Muscle of arm (tissue), 12 donors: ENCODE measurements around the gene POLR2J. TPM values are rescaled to one million over a fixed set of nuclear protein-coding genes. Genes with fewer than 3 reads are reported as not detected.
"Not testable (repeated sequence)": the region's sequence is repeated elsewhere in the genome, so short reads cannot be mapped to it uniquely, and the experiment has no call there.

Source experiments
- DNase-seq: peaks from one replicate; pipeline ENCODE4 v3.0.0-alpha.2; 2013
- polyA plus RNA-seq, 12 donors: library from polyadenylated mRNA; unstranded; fragments of 120-200 nt; gene quantifications; one replicate each; pipeline ENCODE4 v1.2.1, GENCODE V29; 2013; ENCODE audit not compliant: insufficient read length in 12 of 12

POLR2J gene
- polyA plus RNA-seq, 12 donors, result 22.0 to 29.5 (median 24.5) TPM; not detected in 1

DNA sequence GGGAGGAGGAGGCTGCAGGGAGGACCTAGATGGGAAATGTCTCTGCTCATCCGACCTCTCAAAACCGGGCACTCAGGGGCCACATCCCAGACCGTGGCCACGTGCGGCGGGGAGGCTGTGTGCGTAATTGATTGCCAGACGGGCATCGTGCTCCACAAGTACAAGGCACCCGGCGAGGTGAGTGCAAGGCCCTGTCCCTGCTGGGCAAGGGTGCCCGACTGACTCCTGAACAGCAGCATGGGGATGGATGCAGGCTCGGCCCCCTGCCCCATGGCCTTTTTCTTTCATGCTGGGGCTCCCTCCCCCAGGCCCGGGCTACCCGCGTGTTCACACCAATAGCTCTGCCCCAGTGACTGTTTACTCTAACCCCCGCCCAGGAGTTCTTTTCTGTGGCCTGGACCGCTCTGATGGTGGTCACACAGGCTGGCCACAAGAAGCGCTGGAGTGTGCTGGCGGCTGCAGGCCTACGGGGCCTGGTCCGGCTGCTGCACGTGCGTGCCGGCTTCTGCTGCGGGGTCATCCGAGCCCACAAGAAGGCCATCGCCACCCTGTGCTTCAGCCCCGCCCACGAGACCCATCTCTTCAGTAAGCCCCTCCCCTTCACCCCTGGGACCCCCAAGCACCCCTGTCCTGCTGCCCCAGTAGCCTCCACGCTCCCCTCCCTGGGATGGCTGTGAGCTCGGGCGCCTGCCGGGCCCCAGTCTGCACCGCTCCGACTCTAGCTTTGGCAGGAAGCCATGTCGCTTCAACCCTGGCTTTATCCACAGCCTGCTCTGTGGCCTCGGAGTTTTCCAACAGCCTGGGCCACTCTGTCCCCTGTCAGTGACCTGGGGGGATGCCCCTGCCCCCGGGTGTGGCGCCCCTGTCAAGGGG is 10.0 kb downstream of the POLR2J start:
- DNase-seq, result no peak

DNA sequence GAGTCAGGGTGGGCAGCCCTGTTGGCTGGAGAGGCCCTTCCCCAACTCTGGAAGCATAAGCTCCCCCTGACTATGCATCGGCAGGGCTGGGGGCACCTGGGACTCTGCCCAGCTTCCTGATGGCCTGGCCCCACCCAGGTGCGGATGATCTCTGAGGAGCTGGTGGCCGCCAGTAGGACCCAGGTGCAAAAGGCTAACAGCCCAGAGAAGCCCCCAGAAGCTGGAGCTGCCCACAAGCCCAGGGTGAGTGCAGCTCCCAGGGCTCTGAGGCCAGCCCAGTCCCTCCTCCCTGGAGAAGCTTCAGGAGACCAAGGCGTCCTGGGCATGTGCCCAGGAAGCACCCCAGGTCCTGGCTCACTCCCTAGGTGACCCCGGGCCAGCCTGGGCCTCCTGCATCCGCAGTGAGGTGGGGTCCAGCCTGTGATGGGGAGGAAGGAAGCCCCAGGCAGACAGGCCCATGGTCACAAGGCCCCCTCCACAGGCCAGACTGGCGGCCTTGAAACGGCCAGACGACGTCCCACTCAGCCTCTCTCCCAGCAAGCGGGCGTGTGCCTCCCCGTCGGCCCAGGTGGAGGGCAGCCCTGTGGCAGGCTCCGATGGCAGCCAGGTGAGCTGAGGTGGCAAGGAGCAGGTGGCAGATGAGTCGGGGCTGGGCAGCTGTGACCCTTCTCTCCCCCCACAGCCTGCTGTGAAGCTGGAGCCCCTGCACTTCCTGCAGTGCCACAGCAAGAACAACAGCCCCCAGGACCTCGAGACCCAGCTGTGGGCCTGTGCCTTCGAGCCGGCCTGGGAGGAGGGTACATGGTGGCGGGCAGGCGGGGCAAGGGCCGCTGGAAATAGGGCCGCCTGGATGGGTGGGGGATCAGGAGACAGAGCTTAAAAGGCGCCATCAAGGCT is 10.9 kb downstream of the POLR2J start:
- DNase-seq, result no peak

DNA sequence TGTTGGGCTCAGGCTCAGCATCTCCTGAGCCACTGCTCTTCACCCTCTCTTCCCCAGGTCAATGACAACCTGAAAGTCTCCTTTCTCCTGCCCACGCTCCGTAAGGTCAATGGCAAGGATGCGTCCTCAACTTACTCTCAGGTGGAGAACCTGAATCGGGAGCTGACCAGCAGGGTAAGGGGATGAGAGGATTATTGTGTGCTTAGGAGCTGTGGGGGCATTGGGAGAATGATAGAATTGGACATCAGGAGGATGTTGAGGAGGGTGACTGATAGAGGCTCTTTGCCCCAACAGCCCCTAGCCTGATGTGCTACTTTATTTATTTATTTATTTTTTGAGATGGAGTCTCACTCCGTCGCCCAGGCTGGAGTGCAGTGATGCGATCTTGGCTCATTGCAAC is 12.6 kb downstream of the POLR2J start:
- DNase-seq, result no peak

DNA sequence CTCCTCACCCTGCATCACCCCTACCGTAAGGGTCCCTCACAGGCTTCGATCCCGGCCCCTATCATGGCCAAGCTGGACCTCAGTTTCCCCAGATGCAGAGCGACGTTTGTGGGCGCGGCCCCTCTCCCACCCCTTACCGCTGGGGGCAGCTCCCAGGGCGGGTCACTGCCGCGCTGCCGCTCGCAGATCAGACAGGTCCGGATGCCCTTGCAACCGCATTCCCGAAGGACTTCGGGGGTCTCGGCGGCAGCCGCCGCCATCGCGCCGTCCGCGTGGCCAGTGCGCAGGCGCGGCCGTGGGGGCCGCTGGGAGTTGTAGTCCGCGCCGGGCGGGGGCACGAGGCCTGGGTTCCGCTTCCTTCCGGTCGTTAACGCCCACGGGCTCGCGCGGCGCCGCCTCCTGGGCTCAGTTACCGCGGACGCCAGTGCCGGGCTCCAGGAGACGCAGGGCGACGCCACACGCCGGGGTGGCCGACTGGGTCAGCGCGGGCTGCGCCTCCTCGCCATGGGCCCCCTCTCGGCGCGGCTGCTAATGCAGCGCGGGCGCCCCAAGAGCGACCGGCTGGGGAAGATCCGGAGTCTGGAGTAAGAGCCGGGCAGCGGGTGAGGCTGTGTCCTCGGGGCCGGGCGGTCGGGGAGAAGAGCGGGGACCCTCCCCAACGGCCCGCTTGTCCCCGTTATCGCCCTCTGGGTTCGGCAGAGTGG is 14.0 kb downstream of the POLR2J start, which contains the start of the genes ALKBH4 and LRWD1:
Gene ALKBH4 (minus strand): TSS at position 287 of the 704 bp plus-strand sequence. CDS start 27 bp downstream, at position 260.
Gene LRWD1 (plus strand): TSS at position 408 of the 704 bp plus-strand sequence. CDS start 97 bp downstream, at position 505.
- peak; percentile 93 for DNase-seq

GRCh38 chr7:102463841-102464576 is 14.7 kb downstream of the POLR2J start:
- DNase-seq, result no peak

GRCh38 chr7:102460467-102460866 is 18.3 kb downstream of the POLR2J start:
- no peak for DNase-seq

DNA sequence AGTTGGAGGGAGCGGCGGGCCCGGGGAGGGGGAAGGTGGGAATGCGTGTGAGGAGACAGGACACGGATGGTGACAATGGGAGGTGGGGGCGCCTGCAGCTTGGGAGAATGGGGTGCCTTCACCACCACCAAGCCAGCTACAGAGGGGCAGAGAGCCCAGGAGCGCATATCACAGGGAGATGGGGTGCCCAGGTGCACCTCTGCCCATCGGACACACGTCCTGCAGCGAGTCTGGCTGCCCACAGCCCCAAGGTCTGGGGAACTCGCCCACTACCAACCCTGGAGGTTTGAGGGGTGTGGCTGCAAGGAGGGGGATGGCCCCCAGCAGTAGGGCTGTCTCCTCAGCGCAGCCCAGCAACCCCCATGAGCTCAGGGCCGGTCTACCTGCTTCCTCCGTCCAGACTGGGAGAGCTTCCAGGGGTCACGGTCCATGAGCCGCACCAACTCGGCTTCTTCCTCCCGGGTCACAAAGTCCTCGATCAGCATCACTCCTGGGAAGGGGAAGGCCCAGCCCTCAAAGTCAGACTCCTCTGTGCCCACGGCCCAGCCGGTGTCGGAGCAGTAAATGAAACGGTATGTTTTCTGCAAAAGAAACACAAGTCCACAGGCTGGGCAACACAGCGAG is 19.4 kb downstream of the POLR2J start:
- no peak for DNase-seq

DNA sequence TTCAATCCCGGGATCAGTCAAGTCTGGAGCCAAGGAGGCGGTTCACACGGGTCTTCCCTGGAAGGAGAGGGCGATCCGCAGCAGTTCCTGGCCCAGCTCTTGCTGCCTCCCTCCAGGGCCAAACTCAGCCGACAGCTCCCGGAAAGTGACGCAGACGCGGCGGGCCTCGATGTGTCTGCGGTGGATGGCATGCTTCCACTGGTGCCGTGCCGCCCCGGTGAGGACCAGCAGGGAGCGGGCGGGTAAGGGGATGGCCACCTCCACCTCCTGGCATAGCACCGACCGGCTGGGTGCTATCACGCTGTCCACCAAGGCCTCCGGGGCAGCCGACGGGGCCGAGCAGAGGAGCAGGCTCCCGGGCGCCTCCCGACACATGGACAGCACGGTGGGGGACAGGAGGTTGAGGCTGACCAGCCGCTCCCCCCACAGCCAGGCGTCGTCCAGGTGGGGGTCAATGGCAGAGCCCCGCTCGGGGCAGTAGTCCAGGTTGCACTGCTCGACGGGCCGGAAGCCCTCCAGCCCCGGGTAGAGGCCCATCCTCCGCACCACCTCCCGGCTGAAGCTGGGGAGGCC is 21.3 kb downstream of the POLR2J start:
- no peak for DNase-seq

GRCh38 chr7:102456327-102456726 is 22.4 kb downstream of the POLR2J start:
- DNase-seq, result no peak

- no peak for DNase-seq
These were observed 23.1 kb downstream of the POLR2J start for GRCh38 chr7:102455596-102455995.

GRCh38 chr7:102454932-102455331 is 23.8 kb downstream of the POLR2J start:
- not testable (repeated sequence) for DNase-seq

DNA sequence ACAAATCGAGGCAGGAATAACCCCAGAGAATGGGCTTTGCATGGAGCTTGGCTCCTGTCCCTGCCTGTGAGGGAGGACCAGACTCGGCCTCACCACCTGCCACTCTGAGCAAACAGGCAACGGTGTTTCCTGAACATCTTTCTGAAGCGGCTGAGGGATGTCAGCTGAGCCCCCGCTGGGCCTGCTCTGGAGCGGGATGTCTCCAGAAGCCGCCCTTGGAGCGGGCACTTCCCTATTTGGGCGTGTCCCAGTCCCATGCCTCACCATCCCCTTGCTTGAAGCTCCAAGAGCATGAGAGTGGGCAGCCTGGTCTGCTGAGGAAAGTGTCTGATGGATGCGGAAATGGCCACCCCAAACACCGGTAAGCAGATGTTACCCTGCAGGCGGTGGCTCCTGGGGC is 24.3 kb downstream of the POLR2J start:
- no peak for DNase-seq

DNA sequence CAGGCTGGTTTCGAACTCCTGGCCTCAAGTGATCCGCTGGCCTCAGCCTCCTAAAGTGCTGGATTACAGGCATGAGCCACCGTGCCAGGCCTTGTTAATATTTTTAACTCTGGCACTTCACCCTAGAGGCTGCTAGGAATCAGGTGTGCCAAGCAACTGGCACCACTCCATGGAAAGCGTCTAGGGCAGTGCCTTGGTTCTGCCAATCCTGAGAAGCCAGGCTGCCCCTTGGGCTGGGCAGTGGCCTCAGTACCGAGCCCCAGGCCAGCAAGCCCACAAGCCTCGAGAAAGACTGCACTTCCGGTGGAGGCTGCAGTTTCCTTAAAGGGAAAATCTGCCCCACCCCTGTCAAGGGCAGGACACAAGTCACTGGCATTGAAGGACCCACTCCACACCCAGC is 25.4 kb downstream of the POLR2J start:
- DNase-seq, result no peak

DNA sequence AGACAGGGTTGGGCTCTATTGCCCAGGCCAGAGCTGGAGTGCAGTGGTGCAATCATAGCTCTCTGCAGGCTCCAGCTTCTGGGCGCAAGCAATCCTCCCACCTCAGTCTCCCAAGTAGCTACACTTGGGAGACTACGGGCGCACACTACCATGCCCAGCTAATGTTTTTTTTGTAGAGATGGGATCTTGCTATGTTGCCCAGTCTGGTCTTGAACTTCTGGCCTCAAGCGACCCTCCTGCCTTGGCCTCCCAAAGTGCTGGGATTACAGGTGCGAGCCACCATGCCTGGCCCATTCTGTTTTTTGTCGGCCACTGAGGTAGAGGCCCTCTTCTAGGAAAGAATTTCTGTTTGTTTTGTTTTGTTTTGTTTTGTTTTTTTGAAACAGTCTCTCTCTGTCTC is 26.3 kb downstream of the POLR2J start:
- no peak for DNase-seq

GRCh38 chr7:102451371-102452054 is 27.2 kb downstream of the POLR2J start:
- no peak for DNase-seq

DNA sequence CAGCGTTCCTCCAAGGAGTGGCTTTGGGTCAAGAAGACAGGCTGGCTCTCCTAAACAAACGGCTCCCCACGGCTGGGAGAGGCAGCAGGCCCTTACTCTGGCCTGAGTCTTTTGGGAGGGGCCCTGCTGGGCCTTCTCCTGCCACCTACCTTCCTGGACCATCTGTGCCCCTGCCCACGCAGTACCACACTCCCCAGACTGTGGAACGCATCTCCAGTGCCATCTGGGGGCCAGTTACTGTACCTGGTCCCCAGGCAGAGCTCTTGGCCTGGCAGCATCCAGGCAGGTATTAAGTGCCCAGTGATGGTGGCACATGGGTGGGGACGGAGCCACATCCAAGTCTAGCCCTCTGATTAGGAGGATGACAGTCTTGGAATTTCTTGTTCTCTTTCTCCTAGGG is 28.5 kb downstream of the POLR2J start:
- no peak for DNase-seq

- DNase-seq, result no peak
These were observed 29.6 kb downstream of the POLR2J start for GRCh38 chr7:102449136-102449535.

- no peak for DNase-seq
These were observed 31.4 kb downstream of the POLR2J start for GRCh38 chr7:102447311-102447710.

GRCh38 chr7:102446387-102447156 is 32.1 kb downstream of the POLR2J start:
- no peak for DNase-seq
